Measurements from ENCODE around the gene TCTN2.

DNA sequence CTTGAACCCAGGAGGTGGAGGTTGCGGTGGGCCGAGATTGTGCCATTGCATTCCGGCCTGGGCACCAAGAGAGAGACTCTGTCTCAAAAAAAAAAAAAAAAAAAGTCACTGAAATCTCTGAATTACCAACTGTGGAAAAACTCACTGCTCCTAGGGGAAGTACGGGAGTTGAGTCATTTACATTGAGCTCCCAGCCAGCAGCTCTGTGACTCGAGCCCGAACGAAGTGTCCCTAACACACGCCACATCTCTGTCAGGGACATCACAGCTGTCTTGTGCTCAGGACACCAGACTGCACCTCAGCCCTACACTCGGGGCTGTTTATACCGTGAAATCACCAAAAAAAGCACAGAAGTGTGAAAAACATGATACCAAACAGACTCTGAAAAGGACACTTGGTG is 62.3 kb downstream of the TCTN2 start:
- TF ChIP-seq, protein P1, sequence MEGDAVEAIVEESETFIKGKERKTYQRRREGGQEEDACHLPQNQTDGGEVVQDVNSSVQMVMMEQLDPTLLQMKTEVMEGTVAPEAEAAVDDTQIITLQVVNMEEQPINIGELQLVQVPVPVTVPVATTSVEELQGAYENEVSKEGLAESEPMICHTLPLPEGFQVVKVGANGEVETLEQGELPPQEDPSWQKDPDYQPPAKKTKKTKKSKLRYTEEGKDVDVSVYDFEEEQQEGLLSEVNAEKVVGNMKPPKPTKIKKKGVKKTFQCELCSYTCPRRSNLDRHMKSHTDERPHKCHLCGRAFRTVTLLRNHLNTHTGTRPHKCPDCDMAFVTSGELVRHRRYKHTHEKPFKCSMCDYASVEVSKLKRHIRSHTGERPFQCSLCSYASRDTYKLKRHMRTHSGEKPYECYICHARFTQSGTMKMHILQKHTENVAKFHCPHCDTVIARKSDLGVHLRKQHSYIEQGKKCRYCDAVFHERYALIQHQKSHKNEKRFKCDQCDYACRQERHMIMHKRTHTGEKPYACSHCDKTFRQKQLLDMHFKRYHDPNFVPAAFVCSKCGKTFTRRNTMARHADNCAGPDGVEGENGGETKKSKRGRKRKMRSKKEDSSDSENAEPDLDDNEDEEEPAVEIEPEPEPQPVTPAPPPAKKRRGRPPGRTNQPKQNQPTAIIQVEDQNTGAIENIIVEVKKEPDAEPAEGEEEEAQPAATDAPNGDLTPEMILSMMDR (IDR thresholded peaks at IDR 0.05; ENCODE audit: poor library complexity, severe bottlenecking): no peak
- TF ChIP-seq TAF1 (IDR thresholded peaks at IDR 0.05; ENCODE audit: low read depth) (no peak), EZH2 (IDR thresholded peaks at IDR 0.05; ENCODE audit: borderline replicate concordance, insufficient read depth, low read length, poor library complexity, severe bottlenecking) (no peak), POLR2AphosphoS5 (IDR thresholded peaks at IDR 0.05) (no peak), RAD21 (conservative IDR thresholded peaks at IDR 0.05) (no peak), EP300 (conservative IDR thresholded peaks at IDR 0.05; ENCODE audit: poor library complexity, severe bottlenecking) (no peak)
- TF ChIP-seq, protein P2, sequence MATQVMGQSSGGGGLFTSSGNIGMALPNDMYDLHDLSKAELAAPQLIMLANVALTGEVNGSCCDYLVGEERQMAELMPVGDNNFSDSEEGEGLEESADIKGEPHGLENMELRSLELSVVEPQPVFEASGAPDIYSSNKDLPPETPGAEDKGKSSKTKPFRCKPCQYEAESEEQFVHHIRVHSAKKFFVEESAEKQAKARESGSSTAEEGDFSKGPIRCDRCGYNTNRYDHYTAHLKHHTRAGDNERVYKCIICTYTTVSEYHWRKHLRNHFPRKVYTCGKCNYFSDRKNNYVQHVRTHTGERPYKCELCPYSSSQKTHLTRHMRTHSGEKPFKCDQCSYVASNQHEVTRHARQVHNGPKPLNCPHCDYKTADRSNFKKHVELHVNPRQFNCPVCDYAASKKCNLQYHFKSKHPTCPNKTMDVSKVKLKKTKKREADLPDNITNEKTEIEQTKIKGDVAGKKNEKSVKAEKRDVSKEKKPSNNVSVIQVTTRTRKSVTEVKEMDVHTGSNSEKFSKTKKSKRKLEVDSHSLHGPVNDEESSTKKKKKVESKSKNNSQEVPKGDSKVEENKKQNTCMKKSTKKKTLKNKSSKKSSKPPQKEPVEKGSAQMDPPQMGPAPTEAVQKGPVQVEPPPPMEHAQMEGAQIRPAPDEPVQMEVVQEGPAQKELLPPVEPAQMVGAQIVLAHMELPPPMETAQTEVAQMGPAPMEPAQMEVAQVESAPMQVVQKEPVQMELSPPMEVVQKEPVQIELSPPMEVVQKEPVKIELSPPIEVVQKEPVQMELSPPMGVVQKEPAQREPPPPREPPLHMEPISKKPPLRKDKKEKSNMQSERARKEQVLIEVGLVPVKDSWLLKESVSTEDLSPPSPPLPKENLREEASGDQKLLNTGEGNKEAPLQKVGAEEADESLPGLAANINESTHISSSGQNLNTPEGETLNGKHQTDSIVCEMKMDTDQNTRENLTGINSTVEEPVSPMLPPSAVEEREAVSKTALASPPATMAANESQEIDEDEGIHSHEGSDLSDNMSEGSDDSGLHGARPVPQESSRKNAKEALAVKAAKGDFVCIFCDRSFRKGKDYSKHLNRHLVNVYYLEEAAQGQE (IDR thresholded peaks at IDR 0.05; ENCODE audit: borderline replicate concordance): no peak
